WTC11 (cell line): ENCODE measurements around the gene TDRD9.

Experiments used
- FOXJ3 ChIP-seq: sonication (generic); formaldehyde crosslinking; IDR thresholded peaks from 2 replicates; pipeline ENCODE4 v1.9.0; 2021; ENCODE audit warnings: missing genetic modification reagents, mild to moderate bottlenecking, borderline replicate concordance
- IRF2 ChIP-seq: sonication (generic); formaldehyde crosslinking; IDR thresholded peaks from 2 replicates; pipeline ENCODE4 v1.8.0; 2022; ENCODE audit warnings: low read depth, missing genetic modification reagents, borderline replicate concordance
- STAT6 ChIP-seq: sonication (generic); formaldehyde crosslinking; conservative IDR thresholded peaks from 2 replicates; pipeline ENCODE4 v1.8.1; 2023; ENCODE audit warnings: mild to moderate bottlenecking, low read depth, missing genetic modification reagents, moderate library complexity

- TF ChIP-seq STAT6 (CRISPR knock-in tag) (no peak), IRF2 (CRISPR knock-in tag) (no peak), FOXJ3 (CRISPR knock-in tag) (no peak)
Observed at GRCh38 chr14:103910262-103910935, 17.9 kb upstream of the TDRD9 start.
